GM12875 (cell line): ENCODE results near the gene DLG1.

Experiments
- H3K4me3 ChIP-seq: one replicate; pipeline ENCODE4 v1.5.1; 2011; ENCODE audit warnings: low read depth, low read length, control low read depth
- CTCF ChIP-seq: IDR thresholded peaks from 2 replicates; pipeline ENCODE4 v1.5.1; 2011; ENCODE audit warnings: low read depth, mild to moderate bottlenecking, control low read depth, inconsistent platforms, low read length, moderate library complexity, borderline replicate concordance; ENCODE audit not compliant: insufficient read depth

Gene DLG1

GRCh38 chr3:197151580-197151979, 146.8 kb downstream of the DLG1 start:
- TF ChIP-seq CTCF, result no peak
- no peak overlapping the region for H3K4me3 ChIP-seq

GRCh38 chr3:197149528-197149927, 148.9 kb downstream of the DLG1 start:
- H3K4me3 ChIP-seq, result no peak overlapping the region
- TF ChIP-seq CTCF, result no peak

GRCh38 chr3:197144188-197144587, 154.2 kb downstream of the DLG1 start:
- TF ChIP-seq CTCF, result no peak
- no peak overlapping the region for H3K4me3 ChIP-seq

GRCh38 chr3:197139586-197139985, 158.8 kb downstream of the DLG1 start:
- no peak for TF ChIP-seq CTCF

GRCh38 chr3:197137751-197138150, 160.7 kb downstream of the DLG1 start:
- no peak for TF ChIP-seq CTCF
- H3K4me3 ChIP-seq, result no peak overlapping the region

More at GRCh38 chr3:197139586-197139985, 158.8 kb downstream of the DLG1 start:
- no peak overlapping the region for H3K4me3 ChIP-seq

GRCh38 chr3:197136744-197137143, 161.7 kb downstream of the DLG1 start:
- H3K4me3 ChIP-seq, result no peak overlapping the region
- TF ChIP-seq CTCF, result no peak

- H3K4me3 ChIP-seq, result no peak overlapping the region
- no peak for TF ChIP-seq CTCF
Measured at GRCh38 chr3:197135212-197135611, 163.2 kb downstream of the DLG1 start.
